ENCODE results near the gene SENP1.

The SENP1 gene

DNA sequence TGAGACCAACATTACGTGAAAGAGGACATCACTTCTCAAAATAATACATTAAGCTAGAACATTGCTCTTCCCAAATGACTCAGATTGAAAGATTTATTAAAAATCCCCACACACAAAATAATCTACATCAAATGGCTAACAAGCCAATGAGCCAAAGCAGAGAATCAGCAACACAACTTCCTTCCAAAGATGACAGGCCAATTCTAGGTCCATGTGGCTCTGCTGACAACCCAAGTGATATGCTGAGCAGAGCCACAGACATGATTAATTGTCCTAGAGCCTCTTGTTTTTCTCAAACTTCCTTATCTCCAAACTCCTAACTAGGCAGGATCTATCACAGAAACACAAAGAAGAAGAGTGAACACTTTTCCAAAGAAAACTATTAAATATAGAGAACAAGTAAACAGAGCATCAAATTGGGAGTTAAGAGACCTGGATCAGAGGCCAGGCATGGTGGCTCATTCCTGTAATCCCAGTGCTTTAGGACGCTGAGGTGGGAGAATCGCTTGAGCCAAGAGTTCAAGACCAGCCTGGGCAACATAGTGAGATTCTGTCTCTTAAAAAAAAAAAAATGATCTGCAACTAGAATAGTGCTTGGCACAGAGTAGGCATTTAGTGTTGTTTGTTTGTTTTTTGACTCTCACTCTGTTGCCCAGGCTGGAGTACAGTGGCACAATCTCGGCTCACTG is 38.5 kb downstream of the SENP1 start:
- DNase-seq (ENCODE audit: low read depth in 2 of 2) = no peak

DNA sequence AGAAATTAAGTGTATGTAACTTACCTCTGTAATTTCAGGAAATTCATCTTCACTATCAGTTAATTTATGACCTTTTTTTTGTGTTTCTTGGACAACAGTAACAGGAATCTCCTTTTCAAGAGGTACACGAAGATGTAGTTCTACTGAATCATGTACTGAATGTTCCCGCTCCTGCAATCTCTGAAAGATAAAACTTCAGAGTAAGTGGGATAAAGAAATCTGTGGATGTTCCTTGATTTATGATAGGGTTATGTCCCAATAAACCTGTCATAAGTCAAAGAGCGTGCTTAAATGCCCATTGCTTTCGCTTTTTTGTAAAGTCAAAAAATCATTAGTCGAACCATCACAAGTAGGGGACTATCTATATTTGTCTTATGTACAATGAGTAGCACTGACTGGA is 40.8 kb downstream of the SENP1 start:
- no peak for DNase-seq (ENCODE audit: low read depth in 2 of 2)

DNA sequence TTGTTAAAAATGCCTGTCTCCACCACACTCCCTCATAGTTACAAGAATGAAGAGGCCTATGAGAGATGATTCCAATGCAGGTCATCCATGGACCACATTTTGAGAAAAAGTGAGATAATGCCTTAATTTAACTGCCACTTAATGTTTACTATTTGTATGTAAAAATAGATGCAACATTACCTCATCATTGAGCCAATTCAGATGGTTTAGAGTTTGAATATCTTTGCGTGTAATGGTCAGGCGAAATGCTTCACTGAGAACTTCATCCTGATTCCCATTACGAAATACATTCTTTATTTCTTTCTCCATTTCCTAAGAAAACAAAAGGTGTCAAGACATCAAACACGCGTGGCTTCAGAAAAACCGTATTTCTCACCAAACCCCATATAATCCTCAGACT is 42.3 kb downstream of the SENP1 start:
- DNase-seq (ENCODE audit: low read depth in 2 of 2) = no peak

DNA sequence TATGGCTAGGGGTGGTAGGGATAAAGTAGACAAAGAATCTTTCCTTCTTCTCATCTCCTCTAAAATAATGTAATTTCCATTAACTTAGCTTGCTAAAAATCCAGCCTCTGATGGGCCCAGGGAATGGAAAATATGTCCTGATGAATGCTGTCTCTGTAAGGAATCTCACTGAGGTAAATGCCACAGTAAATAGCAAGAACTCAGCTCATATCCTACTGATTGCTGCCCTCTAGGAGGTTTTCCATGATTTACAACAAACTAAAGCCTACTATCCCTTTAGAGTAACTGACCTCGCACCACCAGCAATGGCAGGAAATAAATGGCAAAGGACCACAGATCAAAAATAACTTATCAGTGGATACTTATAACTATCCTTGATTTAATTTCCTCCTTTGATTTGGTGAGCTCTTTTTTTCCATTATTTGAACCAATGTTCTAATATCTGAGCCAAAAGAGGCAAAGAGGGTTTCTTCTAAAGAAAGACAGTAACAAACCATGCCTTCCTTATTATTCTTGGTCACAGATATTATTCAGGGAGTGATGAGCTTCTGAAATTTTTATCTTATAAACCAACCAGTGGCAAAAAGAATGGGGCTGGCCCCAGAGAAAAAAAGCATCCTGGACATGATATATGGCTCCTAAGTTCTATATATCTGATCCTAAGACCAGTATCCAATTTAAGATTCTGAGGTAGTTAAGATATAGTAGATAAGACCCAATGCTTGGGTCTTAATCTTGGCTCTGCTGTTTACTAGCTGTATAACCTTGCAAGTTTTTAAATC is 43.8 kb downstream of the SENP1 start:
- no peak for DNase-seq (ENCODE audit: low read depth in 2 of 2)

DNA sequence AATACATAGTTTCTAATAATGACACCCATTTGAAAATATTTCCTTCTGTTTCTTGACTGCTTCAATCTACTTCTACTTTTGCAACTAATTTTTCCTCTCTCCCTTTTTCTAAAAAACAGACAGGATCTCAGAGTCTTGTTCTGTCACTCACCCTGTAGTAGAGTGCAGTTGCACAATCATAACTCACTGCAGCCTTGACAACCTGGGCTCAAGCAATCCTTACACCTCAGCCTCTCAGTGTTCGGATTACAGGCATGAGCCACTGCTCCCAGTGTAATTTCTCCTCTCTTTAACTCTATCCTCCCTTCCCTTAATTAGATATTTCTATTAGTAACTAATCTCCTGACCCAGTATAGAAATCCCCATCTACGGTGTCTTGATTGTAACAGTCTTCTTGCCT is 45.4 kb downstream of the SENP1 start:
- no peak for DNase-seq (ENCODE audit: low read depth in 2 of 2)

DNA sequence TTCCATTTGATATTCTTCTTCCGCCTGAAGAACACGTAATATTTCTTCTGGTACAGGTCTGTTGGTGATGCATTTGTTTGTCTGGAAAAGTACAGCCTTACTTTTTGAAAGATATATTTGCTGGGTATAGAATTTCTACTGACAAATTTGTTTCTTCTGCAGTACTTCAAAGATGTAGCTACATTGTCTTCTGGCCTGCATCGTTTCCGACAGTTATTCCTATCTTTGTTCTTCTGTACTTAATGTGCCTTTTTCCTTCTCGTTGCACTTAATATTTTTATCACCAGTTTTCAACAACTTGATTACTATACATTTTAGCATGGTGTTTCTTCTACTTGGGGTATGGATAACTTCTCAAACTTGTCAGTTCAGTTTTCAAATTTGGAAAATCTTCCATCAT is 47.1 kb downstream of the SENP1 start:
- no peak for DNase-seq (ENCODE audit: low read depth in 2 of 2)

DNA sequence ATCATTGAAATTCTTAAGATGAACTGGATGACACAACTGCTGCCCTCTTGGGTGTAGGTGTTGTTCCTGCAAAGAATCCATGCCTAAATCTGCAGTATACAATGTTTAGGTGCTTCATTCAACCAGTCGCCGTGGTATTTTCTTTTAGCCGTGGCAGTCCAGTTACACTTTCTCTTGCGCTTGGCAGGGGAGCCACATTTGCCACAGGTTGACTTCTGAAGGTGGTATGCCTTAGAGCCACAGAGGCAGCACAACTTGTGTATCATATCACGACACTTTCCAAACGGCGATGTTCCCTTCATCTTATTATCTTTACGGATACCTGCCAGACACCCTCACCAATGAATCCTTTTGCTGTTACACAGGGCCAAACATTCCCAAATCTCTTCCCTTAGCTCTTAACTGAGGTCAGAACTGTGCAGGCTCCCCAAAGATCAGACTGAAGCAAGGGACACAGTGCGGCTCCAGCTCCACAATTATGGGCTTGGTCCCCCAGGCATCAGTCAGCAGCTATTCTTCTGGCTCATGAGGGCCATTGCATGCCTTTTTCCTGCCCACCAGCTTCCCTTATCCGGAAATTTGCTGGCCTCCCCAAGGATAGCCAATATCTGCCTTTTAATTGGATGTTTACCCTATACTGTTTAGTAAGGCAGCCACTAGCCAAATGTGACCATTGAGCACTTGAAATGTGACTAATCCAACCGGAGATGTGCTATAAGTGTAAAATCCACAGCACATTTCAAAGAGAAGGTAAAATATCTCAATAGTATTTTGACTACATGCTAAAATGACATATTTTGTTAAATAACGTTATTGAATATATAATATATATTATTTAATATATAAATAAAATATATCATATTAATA is 50.7 kb downstream of the SENP1 start:
- DNase-seq (ENCODE audit: low read depth in 2 of 2) = no peak

DNA sequence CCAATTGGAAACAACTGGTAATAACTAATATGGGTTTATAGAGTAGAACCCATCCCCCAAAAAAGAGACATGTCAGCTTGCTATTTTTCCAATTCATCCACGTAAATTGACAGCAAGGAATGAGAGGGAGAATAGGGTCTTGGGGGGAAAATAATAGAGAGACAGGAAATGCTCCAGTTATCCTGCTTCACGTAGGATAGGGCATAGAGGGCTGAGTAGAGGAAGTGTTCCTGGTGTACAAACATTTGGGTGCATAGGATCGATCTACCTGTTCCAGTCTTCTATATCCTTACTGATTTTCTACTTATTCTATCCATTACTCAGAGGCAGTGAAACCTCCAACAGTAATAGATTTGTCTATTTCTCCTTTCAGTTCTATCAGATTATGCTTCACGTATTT is 52.0 kb downstream of the SENP1 start:
- no peak for DNase-seq (ENCODE audit: low read depth in 2 of 2)

DNA sequence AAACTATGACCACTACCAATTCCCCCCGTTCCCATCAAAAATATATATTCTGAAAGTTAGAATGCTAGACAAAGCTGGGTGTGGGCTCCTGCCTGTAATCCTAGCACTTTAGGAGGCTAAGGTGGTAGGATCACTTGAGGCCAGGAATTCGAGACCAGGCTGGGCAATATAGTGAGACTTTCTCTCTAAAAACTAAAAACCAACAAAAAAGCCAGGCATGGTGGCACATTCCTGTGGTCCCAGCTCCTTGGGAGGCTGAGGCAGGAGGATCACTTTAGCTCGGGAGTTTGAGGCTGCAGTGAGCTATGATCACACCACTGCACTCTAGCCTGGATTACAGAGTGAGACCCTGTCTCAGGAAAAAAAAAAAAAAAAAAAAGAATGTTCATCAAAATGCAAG is 52.8 kb downstream of the SENP1 start:
- DNase-seq (ENCODE audit: low read depth in 2 of 2) = no peak

DNA sequence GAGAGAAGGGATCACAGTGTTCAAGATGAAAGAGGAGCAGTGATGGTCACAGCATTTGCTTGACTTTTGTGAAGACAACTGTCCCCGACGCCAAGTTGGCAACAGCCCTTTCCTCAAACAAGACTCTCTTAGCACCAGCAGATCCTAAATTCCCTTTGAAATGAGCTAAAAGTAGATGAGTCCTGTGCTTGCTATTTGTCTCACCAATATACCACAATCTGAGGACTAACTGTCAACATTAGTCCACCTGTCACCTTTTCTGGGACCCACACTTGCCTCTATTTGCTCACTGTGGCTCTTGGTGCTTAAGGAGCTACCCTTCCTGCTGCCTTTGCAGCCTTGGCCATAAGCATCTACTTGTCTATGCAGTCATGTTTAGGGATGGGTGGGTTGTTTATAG is 54.2 kb downstream of the SENP1 start:
- no peak for DNase-seq (ENCODE audit: low read depth in 2 of 2)

DNA sequence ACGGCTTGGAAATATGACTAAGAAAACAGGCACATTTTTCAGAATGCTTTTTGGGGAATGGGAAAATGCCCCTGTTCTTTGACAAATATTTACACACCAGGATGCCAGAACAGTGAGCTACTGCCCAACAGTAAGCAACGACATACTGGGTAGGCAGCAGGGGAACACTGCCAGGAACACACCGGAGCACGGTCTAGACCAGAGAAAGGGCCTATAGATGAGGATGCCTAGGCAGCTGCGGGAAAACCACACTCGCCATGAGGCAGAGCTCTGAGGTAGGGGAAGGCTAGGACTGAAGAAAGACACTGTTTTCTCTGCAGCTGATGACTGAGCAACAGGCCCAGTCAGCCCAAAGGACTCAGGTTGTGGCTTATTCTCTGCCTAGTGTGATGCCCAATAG is 55.7 kb downstream of the SENP1 start:
- no peak for DNase-seq (ENCODE audit: low read depth in 2 of 2)

DNA sequence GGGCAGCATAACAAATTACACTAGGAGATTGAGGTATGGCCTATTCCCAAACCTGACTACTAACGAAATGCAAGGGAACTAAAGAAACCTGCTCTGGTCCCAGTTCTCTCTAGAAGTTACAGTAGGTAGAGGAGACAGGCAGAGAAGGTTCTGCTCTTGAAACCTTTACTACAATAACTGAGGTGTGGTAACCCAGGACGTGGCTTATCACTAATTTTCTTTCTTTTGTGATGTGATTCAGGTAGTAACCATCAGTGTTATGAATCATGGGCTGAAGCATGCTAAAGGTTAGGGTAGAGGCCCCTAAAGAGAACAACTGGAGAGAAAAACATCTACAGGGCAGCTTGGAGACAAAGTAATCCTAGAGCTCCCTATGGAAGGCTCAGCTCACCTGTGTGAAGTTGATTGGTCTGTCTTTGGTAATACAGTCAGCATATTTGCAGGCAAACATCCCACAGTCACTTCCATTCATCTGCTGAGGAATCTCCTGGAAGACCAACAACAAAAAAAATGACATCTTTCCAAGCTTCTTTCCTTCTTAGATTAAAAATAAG is 59.8 kb downstream of the SENP1 start:
- no peak for DNase-seq (ENCODE audit: low read depth in 2 of 2)

DNA sequence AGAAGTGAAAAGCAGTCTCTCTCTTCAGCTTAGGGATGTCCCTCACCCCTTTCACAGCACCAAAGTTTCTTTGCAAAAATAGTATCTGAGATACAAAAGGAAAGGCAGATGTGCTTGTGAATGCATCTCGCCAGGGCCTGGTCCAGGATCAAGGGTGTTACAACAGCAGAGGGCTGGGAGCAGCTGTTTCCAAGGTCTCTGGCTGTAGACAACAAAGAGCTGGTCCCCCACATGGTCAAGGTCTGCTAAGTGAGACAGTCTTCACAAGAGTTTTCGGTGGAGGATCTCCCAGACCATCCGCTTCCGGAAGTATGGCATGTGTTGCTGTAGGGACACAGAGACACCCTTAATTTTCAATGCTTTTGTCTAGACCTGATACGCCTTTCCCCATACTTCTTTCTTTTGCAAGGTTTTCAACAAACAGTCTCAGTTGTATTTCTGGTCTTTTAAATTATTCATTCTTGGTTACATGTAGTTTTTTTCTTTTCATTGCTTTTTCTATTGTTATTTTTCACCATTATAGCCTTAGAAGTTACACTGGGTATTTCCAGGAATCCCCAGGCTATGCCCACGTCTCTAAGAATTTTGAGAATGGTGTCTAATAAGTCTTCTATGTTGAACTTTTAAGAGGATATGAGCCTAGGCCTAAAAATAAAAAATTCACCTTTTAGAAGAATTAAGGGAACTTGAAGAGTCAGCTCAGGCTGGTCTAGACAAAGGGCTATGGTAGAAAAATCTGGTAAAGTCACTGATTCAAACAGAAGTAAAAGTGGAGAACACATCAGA is 60.6 kb downstream of the SENP1 start:
- DNase-seq (ENCODE audit: low read depth in 2 of 2) = no peak

DNA sequence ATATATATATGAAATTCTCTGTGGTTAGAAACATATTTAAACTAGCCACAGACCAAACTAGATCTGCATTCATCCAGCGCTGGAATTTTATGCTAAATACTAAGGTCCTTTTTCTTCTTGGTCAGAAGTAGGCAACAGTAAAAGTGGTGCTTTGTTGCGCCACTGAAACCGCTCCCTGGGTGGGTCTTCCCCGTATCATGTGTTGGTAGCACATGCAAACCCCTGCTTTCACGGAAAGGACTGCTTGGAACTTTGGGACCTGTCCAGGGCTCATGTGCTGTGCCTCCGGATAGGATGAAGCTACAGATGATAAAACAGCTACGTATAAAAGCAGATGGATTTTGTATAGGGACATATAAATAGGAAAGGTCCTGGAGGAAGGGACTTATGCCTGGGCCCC is 61.5 kb downstream of the SENP1 start:
- DNase-seq (ENCODE audit: low read depth in 2 of 2) = no peak

DNA sequence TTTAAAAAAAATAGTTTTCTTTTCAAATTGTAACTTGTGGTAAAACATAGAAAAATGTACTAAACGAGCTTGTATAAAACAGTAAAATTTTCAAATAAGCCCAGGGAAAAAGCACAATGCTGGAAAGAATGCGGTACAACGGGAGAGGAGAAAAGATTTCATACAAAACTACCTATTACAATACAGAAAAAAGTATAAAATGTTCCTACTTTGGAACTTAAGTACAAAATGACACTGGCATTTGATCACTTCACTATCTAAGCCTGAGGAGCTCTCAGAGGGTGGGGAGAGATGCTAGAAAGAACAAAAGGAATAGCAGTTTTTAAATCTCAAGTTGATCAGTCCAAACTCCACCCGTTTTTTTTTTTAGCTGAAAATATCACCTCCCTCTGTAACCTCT is 62.1 kb downstream of the SENP1 start:
- DNase-seq (ENCODE audit: low read depth in 2 of 2) = no peak

DNA sequence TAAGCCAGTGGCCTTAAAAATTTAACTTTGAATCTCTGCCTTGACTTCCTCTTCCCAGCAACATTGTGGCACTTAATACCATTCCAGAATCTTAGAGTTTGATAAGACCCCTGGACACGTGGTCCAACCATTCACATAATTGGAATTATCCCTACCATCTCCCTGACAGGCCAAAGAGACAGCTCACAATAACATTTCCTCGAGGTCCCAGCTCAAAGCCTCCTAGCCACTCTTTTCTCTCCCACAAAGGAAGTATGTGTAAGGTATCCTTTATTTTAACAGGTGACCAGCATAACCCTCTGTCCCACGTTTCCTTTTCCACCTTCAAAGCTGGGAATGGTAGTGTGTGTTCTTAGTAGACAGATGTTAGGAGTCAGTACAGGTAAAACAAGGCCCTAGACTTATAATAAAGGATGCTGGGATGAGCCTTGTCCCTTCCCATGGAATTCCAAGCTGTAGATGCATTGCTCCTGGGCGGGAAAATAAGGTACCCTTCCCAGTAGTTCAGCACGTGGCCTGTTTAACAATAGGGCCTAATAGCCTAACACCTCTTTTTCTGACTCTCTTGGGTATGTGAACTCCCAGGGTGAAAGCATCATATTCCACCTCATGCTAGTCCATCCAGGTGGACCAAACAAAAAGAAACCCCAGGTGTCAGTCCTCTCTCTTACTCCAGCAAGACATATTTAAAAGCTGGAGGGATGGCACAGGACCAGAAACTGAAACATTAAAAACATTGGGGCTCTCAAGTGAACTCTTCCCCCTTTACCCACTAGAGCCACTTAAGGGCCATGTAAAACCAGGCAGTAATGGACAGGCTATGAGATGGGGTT is 64.1 kb downstream of the SENP1 start:
- no peak for DNase-seq (ENCODE audit: low read depth in 2 of 2)

DNA sequence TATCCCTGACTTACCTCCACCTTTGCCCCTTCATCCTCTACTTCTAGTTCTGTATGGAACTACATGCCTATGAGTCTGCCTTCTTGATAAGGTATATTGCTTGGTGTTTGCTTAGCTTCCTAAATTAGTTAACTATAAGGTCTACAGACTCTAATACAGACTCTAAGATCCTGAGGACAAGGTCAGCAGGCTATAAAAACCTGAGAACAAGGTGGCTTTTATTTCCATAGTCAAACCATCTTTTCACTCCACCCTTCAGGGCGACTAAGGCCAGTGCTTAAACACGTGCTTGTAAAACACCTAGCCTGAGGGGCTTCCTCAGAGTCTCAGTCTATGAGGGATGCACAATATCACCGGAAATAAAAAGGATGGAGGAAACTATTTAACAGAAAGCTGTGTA is 65.5 kb downstream of the SENP1 start:
- no peak for DNase-seq (ENCODE audit: low read depth in 2 of 2)

DNA sequence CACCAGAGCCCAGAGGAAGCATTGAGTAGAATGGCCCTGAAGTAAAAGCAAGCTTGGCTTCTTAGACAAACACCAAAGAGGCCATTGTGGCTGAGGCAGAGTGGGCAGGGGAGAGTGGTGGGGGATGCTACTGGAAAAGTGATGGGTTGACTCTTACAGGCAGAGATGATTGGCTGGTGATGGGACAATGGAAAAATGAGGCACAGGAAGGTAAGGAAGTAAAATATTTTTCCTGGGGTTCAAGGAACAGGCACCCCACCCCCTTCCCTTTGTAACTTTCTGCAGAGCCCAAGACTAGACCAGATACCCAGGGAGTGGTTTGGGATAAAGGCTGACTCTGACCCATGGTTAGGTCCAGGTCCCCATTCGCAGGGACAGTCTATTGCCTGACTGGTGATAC is 66.7 kb downstream of the SENP1 start:
- DNase-seq (ENCODE audit: low read depth in 2 of 2) = no peak

DNA sequence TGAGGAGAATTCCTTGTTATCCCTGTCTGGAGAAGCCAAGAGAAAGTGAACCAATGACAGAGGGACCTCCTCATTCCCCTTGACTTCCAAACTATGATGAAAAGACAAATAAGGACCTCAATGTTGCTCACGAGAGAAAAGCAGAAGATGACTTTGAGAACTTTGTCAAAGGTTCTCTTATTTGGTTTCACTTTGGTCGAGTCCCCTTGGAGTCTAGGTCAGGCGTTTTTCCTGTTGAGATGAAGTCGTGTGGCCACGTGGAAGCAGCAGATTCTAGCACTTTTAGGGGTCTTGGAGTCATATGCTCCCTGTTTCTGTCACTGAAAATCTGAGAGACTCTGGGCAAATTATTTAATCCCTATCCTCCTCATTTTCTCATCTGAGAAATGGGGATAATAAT is 67.8 kb downstream of the SENP1 start:
- DNase-seq (ENCODE audit: low read depth in 2 of 2) = no peak

DNA sequence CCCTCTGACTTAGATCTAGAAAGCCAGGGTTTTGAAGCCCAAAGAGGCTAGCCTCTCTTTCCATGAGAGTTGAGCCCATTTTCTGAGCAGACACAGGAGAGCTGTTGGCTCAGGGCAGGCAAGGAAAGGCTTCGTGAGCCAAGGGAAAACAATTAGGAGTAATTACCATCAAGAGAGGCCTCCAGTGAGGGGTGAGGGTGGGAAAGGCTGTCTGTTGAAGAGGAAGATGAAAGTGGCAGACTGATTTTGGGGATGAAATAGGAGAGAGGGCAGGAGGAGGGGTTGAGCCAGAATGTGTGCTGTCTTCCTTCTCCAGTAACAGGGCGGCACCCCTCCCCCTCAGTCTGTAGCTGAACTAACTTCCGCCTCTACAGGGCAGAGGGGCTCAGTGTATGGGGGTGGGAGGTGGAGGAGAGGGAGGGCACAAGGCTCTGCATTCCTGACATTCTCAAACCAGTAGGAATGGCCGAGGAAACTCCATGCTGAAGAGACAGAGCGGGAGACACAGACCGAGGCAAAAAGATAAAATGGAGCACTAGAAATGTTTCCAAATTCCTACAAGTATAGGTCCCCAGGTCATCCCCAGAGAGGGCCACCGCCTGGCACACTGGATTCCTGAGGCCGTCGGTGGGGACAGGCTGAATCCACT is 68.5 kb downstream of the SENP1 start:
- DNase-seq (ENCODE audit: low read depth in 2 of 2) = no peak

Measured in activated CD4-positive, alpha-beta T cell treated with anti-CD3 and anti-CD28 coated beads for 24 hours (primary cell).